ENCODE results near the gene SLC9A8.
"Not testable (repeated sequence)": the region's sequence is repeated elsewhere in the genome, so short reads cannot be mapped to it uniquely, and the experiment has no call there.

SLC9A8 gene, protein sequence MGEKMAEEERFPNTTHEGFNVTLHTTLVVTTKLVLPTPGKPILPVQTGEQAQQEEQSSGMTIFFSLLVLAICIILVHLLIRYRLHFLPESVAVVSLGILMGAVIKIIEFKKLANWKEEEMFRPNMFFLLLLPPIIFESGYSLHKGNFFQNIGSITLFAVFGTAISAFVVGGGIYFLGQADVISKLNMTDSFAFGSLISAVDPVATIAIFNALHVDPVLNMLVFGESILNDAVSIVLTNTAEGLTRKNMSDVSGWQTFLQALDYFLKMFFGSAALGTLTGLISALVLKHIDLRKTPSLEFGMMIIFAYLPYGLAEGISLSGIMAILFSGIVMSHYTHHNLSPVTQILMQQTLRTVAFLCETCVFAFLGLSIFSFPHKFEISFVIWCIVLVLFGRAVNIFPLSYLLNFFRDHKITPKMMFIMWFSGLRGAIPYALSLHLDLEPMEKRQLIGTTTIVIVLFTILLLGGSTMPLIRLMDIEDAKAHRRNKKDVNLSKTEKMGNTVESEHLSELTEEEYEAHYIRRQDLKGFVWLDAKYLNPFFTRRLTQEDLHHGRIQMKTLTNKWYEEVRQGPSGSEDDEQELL

DNA sequence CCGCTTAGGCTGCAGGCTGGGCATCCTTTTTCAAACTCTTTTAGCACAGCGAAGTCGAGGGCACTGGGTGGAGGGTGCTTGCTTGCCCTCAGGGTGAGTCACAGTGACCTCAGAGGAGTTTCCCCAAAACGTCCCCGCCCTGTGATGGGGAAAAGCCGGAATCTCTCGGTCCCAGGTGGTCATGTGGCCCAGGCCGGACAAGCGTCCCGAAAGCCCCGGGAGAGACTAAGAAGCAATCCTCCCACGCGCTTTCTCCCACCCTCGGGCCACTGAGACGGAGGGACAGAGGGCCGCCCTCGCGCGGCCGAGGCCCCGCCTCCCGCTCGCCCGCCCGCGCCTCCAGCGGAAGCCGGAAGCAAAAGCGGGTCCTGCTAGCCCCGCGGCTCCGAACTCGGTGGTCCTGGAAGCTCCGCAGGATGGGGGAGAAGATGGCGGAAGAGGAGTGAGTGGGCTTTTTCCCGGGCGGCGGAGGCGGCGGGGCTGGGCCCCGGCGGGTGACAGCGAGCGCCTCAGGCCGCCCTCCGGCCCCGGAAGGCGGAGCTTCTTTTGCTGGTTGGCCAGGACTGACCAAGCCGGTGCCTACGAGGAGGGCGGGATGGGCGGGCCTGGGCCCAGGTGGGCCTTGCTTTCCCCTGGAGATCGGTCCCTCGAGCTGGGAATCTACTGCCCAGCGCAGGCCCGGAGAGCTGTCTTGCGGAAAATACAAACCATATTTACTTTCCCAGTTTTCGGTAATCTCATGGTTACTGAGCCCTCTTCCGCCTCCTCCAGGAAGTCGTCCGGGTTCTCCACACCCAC, at the start of gene SLC9A8:
Gene SLC9A8 (plus strand): TSS at position 322 of the 798 bp plus-strand sequence. CDS start 95 bp downstream, at position 417.
- peak; percentile 86 for DNase-seq (ENCODE audit: low spot score)

DNA sequence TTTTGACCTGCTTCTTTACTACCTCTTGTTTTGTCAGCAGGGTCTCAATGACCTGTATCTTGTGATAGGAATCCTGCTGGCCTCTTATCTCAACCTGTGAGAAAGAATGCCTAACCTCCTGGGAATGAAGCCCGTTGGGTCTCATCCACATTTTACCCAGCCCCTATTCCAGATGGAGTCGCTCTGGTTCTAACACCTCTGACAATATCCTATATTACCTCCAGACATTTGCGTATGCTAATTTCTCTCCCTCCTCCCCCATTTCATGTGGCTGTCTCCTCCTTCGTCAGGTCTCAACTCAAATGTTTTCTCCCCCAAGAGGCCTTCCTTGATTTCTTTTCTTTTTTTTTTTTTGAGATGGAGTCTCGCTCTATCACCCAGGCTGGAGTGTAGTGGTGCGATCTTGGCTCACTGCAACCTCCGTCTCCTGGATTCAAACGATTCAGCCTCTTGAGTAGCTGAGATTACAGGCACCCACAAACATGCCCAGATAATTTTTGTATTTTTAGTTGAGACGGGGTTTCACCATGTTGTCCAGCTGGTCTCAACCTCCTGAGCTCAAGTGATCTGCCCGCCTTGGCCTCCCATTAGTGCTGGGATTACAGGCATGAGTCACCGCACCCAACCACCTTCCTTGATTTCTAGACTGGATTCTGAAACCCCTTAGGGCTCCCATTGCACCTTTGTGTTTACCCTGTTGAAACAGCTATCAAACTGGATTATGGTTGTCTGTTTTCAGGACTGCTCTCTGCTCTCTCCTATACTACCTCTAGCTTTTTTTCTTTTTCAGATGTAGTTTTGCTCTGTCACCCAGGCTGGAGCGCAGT, 49.5 kb upstream of the SLC9A8 start:
- no peak for DNase-seq (ENCODE audit: low spot score)

DNA sequence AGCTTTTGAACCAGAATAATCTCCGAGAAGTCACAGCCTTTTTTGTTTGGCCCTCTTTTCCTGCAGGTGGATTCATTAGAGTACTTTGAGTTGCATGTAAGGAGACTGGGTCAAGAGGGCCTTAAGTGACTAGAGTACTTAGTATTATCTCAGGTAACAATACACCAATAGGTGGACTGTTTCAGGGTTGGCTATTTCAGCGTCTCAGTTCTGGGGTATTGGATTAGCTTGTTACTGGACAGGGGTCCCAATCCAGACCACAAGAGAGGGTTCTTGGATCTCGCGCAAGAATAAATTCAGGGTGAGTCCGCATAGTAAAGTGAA, 47.3 kb upstream of the SLC9A8 start:
- peak; percentile 33 for DNase-seq (ENCODE audit: low spot score)

DNA sequence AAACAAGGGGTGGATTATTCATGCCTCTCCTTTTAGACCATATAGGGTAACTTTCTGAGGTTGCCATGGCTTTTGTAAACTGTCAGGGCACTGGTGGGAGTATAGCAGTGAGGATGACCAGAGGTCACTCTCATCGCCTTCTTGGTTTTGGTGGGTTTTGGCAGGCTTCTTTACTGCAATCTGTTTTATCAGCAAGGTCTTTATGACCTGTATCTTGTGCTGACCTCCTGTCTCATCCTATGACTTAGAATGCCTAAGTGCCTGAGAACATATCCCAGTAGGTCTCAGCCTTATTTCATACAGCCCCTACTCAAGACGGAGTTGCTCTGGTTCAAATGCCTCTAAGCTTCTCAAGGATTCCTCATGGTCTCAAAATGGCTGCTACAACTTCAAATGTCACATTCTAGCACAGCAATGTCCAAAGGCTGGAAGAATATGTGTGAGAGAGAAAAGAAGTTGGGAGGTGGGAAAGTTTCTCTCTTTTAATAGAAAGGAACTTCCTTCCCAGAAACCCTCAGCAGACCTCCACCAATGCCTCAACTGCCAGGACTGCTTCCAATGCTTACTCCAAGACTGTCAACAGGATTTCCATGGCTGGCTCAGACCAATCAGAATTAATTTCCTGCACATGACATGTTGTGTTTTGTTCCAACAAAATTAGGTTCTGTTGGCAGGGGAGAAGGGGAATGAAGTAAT, 46.6 kb upstream of the SLC9A8 start:
- no peak for DNase-seq (ENCODE audit: low spot score)

DNA sequence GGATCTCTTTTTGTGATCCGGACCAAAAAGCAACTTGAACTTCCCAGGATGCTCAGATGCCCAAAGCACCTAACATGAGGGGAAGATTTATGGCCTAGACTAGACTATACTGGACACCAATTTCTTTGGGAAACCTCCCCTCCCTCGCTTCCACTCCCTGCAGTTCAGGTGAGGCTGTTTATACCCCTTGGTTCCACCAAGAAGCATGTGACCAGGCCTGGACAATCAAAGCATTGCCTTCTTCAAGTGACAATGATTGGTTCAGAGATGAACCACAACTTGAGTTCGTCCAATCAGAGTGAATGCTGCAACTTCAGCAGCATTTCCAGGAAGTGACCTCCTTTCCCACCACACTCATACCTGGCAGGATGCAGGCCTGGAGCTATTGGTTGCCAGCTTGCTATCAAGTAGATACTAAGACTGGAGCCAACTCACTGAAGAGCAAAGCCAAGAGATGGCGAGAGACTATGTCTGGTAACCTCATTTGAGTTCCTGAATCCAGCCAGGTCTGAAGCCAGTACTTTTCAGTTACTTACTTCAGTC, 45.6 kb upstream of the SLC9A8 start:
- DNase-seq (ENCODE audit: low spot score), result no peak

DNA sequence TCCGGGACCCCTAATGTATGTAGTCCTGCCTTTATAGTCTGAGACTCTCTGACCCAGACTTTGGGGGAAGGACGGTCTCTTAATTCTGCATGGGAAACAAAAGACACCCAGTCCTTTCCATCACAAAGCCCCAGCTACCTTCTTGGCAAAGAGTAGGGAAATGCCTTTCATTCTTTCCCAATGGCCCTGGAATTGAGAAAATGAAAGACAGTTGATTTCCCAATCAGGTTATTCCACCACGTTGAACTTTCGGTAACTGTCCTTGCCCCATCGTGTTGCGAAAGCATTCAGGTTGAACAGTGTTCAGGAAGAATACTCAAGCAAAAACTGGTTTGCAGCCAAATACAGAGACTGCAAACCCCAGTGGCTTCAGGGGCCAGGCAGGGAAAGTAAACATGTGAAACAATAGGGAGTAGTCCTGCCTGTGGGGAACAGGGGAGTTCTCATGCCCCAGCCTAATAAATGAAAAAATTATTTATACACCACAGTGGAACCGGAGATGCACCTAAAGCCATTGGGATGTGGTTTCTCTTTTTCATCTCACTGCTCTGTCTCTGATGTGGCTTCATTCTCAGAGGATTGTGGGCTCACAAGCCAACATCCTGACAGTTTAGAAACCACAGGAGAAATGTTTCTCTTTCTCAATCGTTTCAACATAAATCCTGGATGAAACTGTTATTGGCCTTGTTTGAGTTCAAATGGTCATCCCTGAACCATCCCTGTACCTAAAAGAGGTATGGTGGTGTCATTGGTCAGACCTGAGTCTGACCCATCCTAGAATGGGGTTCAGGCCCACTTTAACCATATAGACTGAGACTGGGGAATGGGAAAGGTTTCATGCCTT, 44.2 kb upstream of the SLC9A8 start:
- DNase-seq (ENCODE audit: low spot score), result no peak

DNA sequence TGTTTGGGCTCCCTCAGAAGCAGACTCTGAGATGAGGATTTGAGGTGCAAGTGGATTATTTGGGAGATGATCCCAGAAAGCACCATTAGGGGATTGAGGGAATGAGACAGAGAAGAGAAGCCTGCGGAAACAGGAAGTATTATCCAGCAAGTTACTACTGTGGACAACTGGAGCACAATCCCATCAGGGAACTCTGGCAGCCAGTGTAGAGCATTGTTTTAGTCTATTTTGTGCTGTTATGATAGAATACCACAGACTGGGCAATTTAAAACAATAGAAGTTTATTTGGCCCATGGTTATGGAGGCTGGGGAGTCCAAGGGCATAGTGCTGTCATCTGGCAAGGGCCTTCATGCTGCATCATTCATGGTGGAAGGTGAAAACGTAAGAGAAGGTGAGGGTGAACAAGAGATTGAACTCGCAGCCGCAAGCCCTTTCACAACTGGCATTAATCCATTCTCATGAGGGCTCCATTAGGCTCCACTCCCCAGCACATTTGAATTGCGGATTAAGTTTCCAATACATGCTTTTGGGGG, 43.5 kb upstream of the SLC9A8 start:
- DNase-seq (ENCODE audit: low spot score), result no peak

DNA sequence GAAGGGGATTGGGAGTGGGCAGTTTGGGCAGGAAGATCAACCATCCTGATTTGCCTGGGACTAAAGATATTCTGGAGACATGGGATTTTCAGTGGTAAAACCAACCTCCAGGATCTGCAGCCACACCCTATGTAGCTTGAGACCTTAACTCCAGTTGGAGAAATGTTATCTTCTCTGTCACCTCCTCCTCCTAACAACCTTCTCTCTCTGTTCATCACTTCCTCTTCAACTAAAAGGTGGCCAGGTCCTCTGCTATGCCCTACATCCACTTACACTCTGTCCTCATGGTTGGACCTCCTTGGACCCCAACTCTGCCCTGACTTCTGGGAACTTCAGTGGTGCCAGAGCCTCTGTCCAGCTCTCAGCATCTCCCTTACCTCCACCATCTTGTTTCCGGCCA, 42.0 kb upstream of the SLC9A8 start:
- DNase-seq (ENCODE audit: low spot score), result no peak

DNA sequence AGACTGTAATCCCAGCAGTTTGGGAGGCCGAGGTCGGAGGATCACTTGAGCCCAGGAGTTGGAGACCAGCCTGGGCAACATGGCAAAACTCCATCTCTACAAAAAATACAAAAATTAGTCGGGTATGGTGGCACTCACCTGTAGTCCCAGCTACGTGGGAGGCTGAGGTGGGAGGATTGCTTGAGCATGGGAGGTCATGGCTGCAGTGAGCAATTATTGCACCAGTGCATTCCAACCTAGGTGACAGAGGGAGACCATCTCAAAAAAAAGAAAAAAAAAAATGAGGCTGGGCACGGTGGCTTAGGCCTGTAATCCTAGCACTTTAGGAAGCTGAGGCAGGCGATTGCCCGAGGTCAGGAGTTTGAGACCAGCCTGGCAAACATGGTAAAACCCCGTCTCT, 38.4 kb upstream of the SLC9A8 start:
- DNase-seq (ENCODE audit: low spot score), result not testable (repeated sequence)

DNA sequence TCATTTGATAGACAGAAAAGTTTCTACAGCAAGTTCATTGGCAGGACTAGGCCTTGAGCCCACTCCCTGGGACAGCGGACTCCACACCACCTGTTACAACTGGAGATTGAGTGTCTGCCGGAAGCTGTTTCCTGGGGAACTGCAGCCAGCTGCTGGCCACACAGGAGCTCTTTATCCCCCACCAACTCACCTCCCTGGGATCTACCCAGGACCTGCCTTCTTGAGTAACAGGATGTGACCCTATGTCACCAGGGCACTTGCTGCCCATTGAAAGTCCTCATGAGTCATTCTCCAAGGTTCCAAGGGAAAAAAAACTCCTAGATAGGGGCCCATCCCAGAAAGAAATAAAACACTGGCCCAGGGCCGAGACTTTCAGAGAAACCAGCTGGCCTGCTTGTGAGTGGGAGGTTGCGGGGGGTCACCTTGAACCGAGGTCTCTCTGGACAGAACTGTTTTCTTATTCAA, 37.4 kb upstream of the SLC9A8 start:
- DNase-seq (ENCODE audit: low spot score), result no peak

DNA sequence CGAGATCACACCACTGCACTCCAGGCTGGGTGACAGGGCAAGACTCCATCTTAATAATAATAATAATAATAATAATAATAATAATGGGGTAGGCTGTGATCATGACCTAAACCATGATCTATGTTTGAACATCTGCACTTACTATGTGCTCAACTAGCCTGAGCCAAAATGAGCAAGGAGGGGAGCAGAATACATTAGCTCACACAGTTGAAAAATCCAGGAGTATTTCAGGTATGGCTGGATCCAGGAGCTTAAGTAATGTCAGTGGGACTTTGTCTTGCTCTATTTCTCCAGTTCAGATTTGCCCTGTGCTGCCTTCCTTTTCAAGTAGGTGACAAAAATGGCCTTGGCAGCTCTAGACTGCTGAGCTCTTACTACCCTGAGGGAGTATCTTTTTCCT, 32.7 kb upstream of the SLC9A8 start:
- no peak for DNase-seq (ENCODE audit: low spot score)

DNA sequence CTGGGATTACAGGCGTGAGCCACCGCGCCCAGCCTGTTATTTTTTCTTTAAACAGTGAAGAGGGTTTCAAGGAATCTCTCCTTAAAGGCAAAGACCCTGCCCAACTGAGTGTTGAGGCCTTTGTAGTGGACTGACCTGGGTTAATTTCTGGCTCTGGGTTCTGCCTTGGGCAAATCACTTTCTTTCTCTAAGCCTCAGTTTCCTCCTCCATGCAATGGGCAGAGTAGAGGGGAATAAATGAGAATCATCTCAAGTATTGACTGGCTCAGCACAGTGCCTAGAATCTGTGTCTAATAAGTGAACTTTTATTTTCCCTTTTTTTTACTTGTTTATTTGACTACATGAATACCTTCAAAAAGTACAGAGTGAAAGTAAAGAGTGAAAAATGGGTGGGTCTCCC, 31.0 kb upstream of the SLC9A8 start:
- no peak for DNase-seq (ENCODE audit: low spot score)

DNA sequence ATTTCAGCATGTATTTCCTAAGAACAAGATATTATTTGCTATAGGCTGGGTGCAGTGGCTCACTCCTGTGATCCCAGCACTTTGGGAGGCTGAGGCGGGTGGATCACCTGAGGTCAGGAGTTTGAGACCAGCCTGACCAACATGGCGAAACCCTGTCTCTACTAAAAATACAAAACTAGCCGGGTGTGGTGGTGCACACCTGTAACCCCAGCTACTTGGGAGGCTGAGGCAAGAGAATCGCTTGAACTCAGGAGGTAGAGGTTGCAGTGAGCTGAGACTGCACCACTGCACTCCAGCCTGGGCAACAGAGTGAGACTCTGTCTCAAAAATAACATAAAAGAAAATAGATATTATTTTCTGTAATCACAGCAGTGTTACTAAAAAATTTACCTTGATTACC, 30.2 kb upstream of the SLC9A8 start:
- DNase-seq (ENCODE audit: low spot score), result not testable (repeated sequence)

DNA sequence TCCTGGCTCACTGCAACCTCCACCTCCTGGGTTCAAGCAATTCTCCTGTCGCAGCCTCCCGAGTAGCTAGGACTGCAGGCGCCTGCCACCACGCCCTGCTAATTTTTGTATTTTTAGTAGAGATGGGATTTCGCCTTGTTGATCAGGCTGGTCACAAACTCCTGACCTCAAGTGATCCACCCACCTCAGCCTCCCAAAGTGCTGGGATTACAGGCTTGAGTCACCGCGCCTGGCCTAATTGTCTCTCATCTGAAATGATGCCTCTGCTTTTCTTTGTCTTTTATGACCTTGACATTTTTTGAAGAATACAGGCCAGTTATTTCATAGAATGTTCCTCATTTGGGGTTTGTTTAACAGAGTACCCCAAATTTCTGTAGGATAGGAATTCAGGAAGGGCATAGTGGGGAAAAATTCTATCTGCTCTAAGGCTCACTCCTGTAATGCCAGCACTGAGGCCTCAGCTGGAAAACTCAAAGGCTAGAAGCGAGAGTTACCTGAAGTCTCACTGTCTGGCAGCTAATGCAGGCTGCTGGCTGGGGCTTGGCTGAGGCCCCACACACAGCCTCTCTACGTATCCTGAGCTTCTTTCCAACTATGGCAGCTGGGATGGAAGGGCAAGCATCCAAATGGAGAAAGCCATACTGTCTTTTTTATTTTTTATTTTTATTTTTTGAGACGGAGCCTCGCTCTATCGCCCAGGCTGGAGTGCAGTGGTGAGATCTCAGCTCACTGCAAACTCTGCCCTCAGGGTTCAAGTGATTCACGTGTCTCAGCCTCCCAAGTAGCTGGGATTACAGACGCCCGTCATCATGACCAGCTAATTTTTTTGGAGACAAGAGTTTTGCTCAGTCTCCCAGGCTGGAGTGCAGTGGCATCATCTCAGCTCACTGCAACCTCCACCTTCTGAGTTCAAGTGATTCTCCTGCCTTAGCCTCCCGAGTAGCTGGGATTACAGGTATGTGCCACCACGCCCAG, 29.3 kb upstream of the SLC9A8 start:
- DNase-seq (ENCODE audit: low spot score), result not testable (repeated sequence)

DNA sequence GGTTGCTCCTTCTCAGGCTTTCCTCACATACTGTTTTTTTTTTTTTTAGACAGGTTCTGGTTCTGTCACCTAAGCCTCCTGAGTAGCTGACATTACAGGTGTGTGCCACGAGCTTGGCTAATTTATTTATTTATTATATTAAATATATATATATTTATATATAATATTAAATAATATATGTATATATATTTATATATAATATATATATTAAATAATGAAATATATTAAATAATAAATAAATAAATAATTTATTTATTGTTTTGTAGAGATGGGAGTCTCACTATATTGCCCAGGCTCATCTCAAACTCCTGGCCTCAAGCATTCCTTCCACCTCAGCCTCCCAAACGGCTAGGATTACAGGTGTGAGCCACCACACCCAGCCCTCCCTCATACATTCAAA, 28.3 kb upstream of the SLC9A8 start:
- DNase-seq (ENCODE audit: low spot score), result no peak

DNA sequence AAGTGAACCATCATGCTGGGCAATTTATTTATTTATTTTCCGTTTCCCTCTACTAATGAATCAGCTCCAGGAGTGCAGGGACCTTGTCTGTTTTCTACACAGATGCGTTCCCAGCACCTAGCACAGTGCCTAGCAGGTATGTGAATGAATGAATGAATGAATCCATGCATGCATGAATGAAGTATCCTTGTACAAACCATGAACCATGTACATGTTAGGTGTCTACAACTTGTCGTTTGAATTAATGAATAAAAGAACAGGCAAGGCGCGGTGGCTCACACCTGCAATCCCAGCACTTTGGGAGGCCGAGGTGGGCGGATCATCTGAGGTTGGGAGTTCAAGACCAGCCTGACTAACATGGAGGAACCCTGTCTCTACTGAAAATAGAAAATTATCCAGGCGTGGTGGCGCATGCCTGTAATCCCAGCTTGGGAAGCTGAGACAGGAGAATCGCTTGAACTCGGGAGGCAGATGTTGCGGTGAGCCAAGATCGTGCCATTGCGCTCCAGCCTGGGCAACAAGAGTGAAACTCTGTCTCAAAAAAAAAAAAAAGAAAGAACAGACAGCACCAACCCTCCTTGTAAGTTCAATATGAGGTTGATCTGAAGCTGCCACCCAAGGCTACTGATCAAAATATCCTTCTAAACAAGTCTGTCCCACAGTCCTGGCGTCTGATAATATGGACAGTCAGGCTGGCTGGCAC, 27.3 kb upstream of the SLC9A8 start:
- DNase-seq (ENCODE audit: low spot score), result no peak

DNA sequence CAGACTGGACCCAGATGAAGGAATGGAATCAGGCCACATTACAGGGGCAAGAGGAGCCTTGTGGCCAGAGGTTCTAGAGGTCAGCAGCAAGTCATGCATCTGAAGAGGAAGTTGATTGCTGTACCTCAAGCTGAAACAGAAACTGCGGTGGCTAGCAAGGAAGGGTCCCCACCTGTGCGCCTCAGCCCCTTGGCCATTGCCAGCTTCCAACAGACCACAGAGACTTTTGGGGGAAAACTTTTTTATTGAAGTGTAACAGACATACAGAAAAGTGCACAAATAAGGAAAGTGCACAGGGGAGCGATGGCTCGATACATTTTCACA, 26.8 kb upstream of the SLC9A8 start:
- no peak for DNase-seq (ENCODE audit: low spot score)

DNA sequence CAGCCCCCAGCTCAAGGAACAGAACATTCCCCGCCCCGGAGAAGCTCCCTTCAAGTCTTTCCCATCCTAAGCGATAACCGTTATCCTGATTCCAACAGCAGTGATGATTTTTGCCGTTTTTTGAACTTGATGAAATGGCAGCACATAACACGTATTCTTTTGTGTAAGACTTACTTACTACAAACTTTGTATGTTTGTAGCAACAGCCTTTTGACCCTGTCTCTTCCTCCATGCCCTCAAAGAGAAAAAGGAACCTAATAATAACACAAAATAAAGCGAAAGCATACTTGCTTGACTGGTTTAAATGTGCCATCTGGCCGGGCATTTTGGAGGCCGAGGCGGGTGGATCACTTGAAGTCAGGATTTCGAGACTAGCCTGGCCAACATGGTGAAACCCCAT, 26.4 kb upstream of the SLC9A8 start:
- DNase-seq (ENCODE audit: low spot score), result no peak
